Activated T-helper 1 cell treated with anti-CD3 and anti-CD28 coated beads, Interleukin-12 subunit alpha, Interleukin-12 subunit beta, Interleukin-2, Interleukin-4 antibody, amounts not matched to agents 30 ng/mL and 10 ng/mL and 1 ng/mL, durations not matched to agents 14 hours and 24 hours and 36 hours (primary cell): ENCODE results near the gene TMEM129. TPM values are rescaled to one million over a fixed set of nuclear protein-coding genes. Genes with fewer than 3 reads are reported as not detected.

Source experiments
- DNase-seq: peaks from one replicate; pipeline ENCODE4 v3.0.0; 2021; ENCODE audit warnings: low spot score
- H3K27ac Mint-ChIP-seq: one replicate; pipeline ENCODE4 v1.8.0; 2021; ENCODE audit warnings: mild to moderate bottlenecking, mixed read lengths
- H3K27me3 Mint-ChIP-seq: one replicate; pipeline ENCODE4 v1.8.0; 2022; ENCODE audit warnings: mild to moderate bottlenecking, moderate library complexity, mixed read lengths; ENCODE audit not compliant: insufficient read depth
- H3K36me3 Mint-ChIP-seq: one replicate; pipeline ENCODE4 v1.8.0; 2021; ENCODE audit warnings: low read depth, mixed read lengths
- H3K4me1 Mint-ChIP-seq: one replicate; pipeline ENCODE4 v1.8.0; 2021; ENCODE audit warnings: low read depth, mixed read lengths
- H3K4me3 Mint-ChIP-seq: one replicate; pipeline ENCODE4 v1.8.0; 2021; ENCODE audit warnings: mild to moderate bottlenecking, moderate library complexity, mixed read lengths
- H3K9me3 Mint-ChIP-seq: one replicate; pipeline ENCODE4 v1.8.0; 2021; ENCODE audit warnings: mixed read lengths
- intact Hi-C: fragments of 100-400 bp; cut with micrococcal nuclease; formaldehyde crosslinking; loops from one replicate; pipeline ENCODE4 v1.15.1; 2024
- total RNA-seq: library from RNA; stranded (reverse); gene quantifications from 2 replicates; pipeline ENCODE4 v1.2.3, GENCODE V29; 2022

Gene TMEM129
- total RNA-seq, 1 donor from 2014 or later, result 27.4 TPM

DNA sequence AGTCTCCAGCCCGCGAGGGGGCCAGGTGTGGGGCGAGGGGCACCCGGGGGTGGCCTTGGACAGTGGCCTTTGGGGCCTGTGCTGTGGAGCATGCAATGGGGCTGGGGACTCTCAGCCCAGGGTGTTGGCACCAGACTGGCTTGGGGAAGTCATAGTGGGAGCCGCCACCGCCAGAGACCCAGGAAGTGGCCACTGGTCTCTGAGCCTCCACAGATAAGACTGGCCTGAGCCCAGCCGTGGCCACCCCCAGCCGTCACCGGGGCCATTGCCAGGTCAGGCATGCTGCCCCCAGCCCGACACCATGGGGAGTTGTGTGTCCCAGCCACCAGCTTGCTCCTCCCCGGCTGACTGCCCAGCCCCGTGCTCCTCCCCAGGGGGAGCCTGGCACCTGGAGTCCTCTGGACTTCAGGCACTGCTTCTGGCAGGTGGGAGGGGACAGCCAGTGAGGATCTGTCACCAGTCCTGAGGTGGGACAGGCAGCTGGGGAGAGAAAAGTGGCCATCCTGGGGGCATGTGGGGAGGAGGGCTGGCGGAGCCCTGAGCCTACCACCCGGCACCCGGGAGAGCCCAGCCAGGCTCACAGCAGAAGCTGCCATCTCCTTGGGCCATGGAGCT, 32.7 kb upstream of the TMEM129 start:
- intact Hi-C loops, result no loop called here
- Mint-ChIP-seq H3K9me3 (no peaks in the 10 kb centered on the region), H3K4me1 (no peaks in the 10 kb centered on the region), H3K27me3 (no peaks in the 10 kb centered on the region), H3K4me3 (no peak overlapping the region), H3K27ac (no peak overlapping the region), H3K36me3 (no peaks in the 10 kb centered on the region)
- DNase-seq, result no peak

DNA sequence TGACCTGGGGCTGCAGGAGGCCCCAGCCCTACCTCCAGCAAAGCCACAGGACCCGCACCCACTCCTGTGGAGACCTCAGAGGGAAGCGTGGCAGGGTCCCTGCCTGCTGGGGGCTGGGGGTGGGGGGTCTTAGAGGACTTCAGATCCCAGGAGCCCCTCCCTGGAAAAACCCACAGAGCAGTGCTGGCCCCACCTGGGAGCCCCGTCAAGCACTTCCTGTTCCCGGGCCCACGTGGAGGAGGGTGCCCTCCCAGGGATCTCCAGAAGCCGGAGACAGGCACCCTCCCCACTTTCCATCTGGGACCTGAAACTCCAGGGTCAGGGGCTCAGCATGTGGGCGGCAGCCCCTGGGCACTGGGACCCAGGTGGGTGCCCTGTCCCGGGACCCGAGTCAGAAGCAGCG, 32.2 kb upstream of the TMEM129 start:
- intact Hi-C loops, result no loop called here
- Mint-ChIP-seq H3K4me1 (no peaks in the 10 kb centered on the region), H3K4me3 (no peak overlapping the region), H3K9me3 (no peaks in the 10 kb centered on the region), H3K27ac (peak overlapping the region; percentile 68), H3K27me3 (no peaks in the 10 kb centered on the region), H3K36me3 (no peaks in the 10 kb centered on the region)
- DNase-seq, result no peak

- H3K36me3 Mint-ChIP-seq, result no peaks in the 10 kb centered on the region
- H3K27ac Mint-ChIP-seq, result peak overlapping the region; percentile 63
- H3K9me3 Mint-ChIP-seq, result no peaks in the 10 kb centered on the region
- H3K4me3 Mint-ChIP-seq, result no peak overlapping the region
- H3K4me1 Mint-ChIP-seq, result no peaks in the 10 kb centered on the region
- DNase-seq, result peak; percentile 46
- no peaks in the 10 kb centered on the region for H3K27me3 Mint-ChIP-seq
- intact Hi-C loops, result no loop called here
Measured at GRCh38 chr4:1752284-1753041, 31.3 kb upstream of the TMEM129 start.

DNA sequence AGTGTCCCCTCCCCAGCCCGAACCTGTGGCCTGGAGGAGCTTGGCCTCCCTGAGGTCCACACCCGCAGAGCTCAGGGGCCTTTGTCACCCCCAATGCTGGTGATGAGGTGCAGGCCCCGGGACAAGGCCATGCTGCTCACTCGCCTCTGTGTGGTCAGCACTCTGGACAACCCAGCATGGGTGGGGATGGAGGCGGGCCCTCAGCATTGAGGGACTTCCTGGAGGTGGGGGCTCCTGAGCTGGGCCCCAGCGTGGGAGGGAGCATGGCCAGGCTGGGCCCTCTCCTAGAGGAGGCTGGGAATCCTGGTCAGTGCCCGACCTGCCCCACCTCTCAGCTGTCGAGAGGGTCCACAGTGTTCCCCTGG, 30.8 kb upstream of the TMEM129 start:
- H3K27me3 Mint-ChIP-seq, result no peaks in the 10 kb centered on the region
- DNase-seq, result no peak
- intact Hi-C loops, result no loop called here
- no peaks in the 10 kb centered on the region for H3K4me1 Mint-ChIP-seq
- H3K9me3 Mint-ChIP-seq, result no peaks in the 10 kb centered on the region
- H3K27ac Mint-ChIP-seq, result no peak overlapping the region
- no peak overlapping the region for H3K4me3 Mint-ChIP-seq
- no peaks in the 10 kb centered on the region for H3K36me3 Mint-ChIP-seq

GRCh38 chr4:1751155-1751918, 30.2 kb upstream of the TMEM129 start:
- intact Hi-C loops, result no loop called here
- no peak overlapping the region for H3K4me3 Mint-ChIP-seq
- no peaks in the 10 kb centered on the region for H3K9me3 Mint-ChIP-seq
- H3K27ac Mint-ChIP-seq, result no peak overlapping the region
- no peaks in the 10 kb centered on the region for H3K4me1 Mint-ChIP-seq
- H3K27me3 Mint-ChIP-seq, result no peaks in the 10 kb centered on the region
- no peaks in the 10 kb centered on the region for H3K36me3 Mint-ChIP-seq
- DNase-seq, result no peak

GRCh38 chr4:1750381-1751154, 29.4 kb upstream of the TMEM129 start:
- Mint-ChIP-seq H3K9me3 (no peaks in the 10 kb centered on the region), H3K27ac (no peak overlapping the region), H3K36me3 (no peaks in the 10 kb centered on the region), H3K4me1 (no peaks in the 10 kb centered on the region), H3K27me3 (no peaks in the 10 kb centered on the region), H3K4me3 (no peak overlapping the region)
- intact Hi-C loops, result no loop called here
- no peak for DNase-seq

DNA sequence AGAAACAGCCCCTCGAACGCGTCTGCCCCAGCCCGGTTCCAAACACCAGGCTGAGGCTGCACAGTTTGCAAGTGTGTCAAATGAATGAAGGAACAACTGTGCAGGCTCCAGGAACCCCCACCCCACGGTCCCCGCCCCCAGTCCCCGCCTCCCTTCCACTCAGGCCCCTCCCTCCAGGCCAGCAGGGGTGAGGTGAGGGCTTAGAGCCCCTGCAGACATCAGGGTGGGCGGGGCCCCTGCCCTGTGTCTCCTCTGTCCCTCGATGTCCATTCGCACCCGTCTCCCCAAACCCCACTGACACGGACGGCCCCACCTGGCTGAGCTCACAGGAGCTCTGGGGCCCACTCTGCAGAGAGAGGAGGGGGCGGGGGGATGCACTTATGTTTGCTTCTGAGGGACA, 28.7 kb upstream of the TMEM129 start:
- DNase-seq, result no peak
- H3K4me1 Mint-ChIP-seq, result no peaks in the 10 kb centered on the region
- no peak overlapping the region for H3K4me3 Mint-ChIP-seq
- no peak overlapping the region for H3K27ac Mint-ChIP-seq
- intact Hi-C loops, result loop anchor here (2.0 kb wide), 1 partner anchor 149 kb away; no protein-coding TSS in a partner anchor
- no peaks in the 10 kb centered on the region for H3K27me3 Mint-ChIP-seq
- peaks cover 2% of the 10 kb centered on the region for H3K36me3 Mint-ChIP-seq
- no peaks in the 10 kb centered on the region for H3K9me3 Mint-ChIP-seq

DNA sequence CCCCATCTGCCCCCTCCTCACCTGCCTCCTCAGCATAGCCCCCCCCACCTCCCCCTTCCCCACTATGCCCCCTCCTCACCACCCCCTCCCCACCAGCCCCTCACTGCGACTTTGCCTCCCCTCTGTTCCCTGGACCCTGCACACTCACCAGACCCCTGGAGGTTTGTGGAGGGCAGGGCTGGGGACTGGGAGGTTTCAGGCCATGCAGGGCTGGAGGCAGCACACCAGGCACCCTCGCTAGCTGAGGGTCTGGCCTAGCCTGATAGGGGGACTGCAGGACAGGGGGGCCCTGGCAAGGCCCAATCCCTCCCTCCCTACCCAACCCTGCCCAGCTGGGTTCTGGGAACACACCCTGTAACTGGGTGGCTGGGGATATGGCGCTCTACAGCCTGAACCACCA, 28.2 kb upstream of the TMEM129 start:
- Mint-ChIP-seq H3K27ac (no peak overlapping the region), H3K4me3 (no peak overlapping the region)
- intact Hi-C loops, result loop anchor here (2.0 kb wide), 1 partner anchor 149 kb away; no protein-coding TSS in a partner anchor

DNA sequence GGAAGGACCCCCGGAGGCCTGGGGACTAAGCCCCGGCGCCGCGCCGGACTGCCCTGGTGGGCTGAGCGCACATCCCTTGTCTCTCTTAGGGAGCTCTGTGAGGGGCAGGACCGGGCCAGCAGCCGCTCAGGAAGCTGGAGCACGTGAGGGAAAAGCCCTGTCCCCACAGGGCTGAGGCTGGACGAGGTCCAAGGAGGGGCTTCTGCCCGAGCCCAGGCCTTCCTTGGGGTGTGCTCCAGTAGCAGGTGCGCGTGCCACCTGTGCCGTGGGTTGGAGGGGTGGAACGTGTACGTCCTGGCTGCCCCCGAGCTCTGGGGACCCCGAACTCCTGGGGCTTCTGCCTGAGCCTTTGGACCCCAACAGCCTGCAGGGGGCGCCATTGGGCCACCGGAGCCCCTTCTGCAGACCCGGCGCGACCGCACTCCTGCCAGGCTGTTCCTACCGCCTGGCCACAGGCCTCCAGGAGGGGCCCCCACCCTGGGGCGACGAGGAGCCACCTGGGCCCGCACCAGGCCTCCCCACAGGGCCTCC, 27.4 kb upstream of the TMEM129 start:
- Mint-ChIP-seq H3K27me3 (no peaks in the 10 kb centered on the region), H3K4me1 (no peaks in the 10 kb centered on the region), H3K4me3 (no peak overlapping the region), H3K9me3 (no peaks in the 10 kb centered on the region), H3K27ac (no peak overlapping the region), H3K36me3 (peaks cover 10% of the 10 kb centered on the region)
- intact Hi-C loops, result loop anchor here (1.0 to 2.0 kb wide), 3 partner anchors 62 to 162 kb away; no protein-coding TSS in a partner anchor
- peak; percentile 71 for DNase-seq

More for the DNA sequence above, 28.2 kb upstream of the TMEM129 start:
- H3K4me1 Mint-ChIP-seq, result no peaks in the 10 kb centered on the region
- no peaks in the 10 kb centered on the region for H3K9me3 Mint-ChIP-seq
- H3K27me3 Mint-ChIP-seq, result no peaks in the 10 kb centered on the region
- H3K36me3 Mint-ChIP-seq, result peaks cover 4% of the 10 kb centered on the region
- DNase-seq, result no peak

- no peak overlapping the region for H3K27ac Mint-ChIP-seq
- intact Hi-C loops, result no loop called here
- no peaks in the 10 kb centered on the region for H3K9me3 Mint-ChIP-seq
- DNase-seq, result no peak
- no peaks in the 10 kb centered on the region for H3K27me3 Mint-ChIP-seq
- H3K36me3 Mint-ChIP-seq, result peaks cover 13% of the 10 kb centered on the region
- no peaks in the 10 kb centered on the region for H3K4me1 Mint-ChIP-seq
- H3K4me3 Mint-ChIP-seq, result no peak overlapping the region
Measured at GRCh38 chr4:1747603-1747967, 26.5 kb upstream of the TMEM129 start.

DNA sequence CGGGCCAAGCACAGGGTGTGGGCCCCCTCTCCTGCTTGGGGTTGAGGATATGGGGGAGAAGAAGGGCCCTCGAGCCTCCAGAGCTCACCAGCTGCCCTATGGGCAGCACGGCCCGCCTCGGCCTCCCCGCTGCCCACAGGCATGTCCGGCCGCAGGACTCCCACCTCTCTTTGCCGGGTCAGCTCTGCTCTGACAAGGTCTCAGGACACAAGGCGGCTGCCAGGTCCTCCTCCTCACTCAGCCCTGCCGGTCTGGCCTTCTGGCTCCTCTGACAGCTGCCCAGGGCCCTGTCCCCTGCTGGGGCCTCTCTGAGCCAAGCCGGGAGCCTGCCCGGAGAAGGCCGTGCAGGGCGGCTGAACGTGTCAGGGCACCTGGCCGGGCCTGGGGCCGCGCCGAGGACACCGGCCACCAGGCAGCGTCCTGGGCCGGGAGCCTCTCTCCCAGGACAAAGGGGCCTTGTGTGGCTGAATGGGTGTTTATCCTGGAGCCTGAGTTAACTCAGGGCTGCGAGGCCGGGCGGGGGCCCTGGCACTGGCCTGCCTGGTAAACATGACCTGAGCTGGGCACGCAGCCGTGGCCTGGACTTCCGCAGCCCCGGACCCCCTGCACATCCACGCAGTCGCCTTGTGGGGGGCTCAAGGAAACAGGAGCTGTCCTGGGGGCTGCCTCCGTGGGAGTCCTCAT, 25.9 kb upstream of the TMEM129 start:
- Mint-ChIP-seq H3K36me3 (peaks cover 17% of the 10 kb centered on the region), H3K27ac (no peak overlapping the region), H3K4me1 (no peaks in the 10 kb centered on the region), H3K4me3 (no peak overlapping the region), H3K27me3 (no peaks in the 10 kb centered on the region), H3K9me3 (no peaks in the 10 kb centered on the region)
- intact Hi-C loops, result no loop called here
- DNase-seq, result no peak

DNA sequence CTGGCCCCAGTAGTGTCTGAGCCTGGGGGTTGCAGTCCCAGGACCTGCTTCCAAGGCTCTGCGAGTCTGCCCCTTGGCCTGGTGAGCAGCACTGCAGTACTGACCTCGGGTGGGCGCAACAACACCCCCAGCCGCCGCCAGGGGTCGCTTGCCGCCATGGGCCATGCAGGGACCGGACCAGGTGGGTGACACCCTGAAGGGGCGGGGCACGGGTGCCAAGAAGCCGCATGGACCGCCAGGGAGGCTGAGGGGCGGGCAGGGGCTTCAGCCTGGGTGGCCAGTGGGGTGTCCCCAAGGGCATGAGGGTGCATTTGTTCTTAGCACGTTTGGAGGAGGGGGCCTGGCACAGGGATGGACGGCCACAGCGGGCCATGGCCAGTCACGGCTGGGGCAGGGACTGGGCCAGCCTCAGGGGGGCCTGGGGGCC, 25.2 kb upstream of the TMEM129 start:
- Mint-ChIP-seq H3K4me3 (no peak overlapping the region), H3K27me3 (no peaks in the 10 kb centered on the region), H3K27ac (no peak overlapping the region), H3K36me3 (peaks cover 24% of the 10 kb centered on the region), H3K4me1 (no peaks in the 10 kb centered on the region), H3K9me3 (no peaks in the 10 kb centered on the region)
- intact Hi-C loops, result no loop called here
- peak; percentile 65 for DNase-seq
